ENCODE results near the gene PPIP5K1.

The PPIP5K1 gene

GRCh38 chr15:43522247-43522646 is 67.8 kb downstream of the PPIP5K1 start:
- no peak for TF ChIP-seq CTCF (IDR thresholded peaks at IDR 0.05; ENCODE audit: extremely low read depth, missing control alignments)
- DNase-seq (ENCODE audit: low spot score), result no peak

- TF ChIP-seq CTCF (IDR thresholded peaks at IDR 0.05; ENCODE audit: extremely low read depth, missing control alignments), result no peak
- no peak for DNase-seq (ENCODE audit: low spot score)
Measured at GRCh38 chr15:43521419-43521818, 68.6 kb downstream of the PPIP5K1 start.

- no peak for TF ChIP-seq CTCF (IDR thresholded peaks at IDR 0.05; ENCODE audit: extremely low read depth, missing control alignments)
- DNase-seq (ENCODE audit: low spot score), result no peak
Measured at GRCh38 chr15:43520138-43520537, 69.9 kb downstream of the PPIP5K1 start.

- DNase-seq (ENCODE audit: low spot score), result no peak
- TF ChIP-seq CTCF (IDR thresholded peaks at IDR 0.05; ENCODE audit: extremely low read depth, missing control alignments), result no peak
Measured at GRCh38 chr15:43519196-43519595, 70.8 kb downstream of the PPIP5K1 start.

- DNase-seq (ENCODE audit: low spot score), result no peak
- TF ChIP-seq CTCF (IDR thresholded peaks at IDR 0.05; ENCODE audit: extremely low read depth, missing control alignments), result no peak
Measured at GRCh38 chr15:43518197-43518761, 71.7 kb downstream of the PPIP5K1 start.

GRCh38 chr15:43517354-43518196 is 72.4 kb downstream of the PPIP5K1 start, which contains the start of gene MAP1A:
Gene MAP1A, plus strand, starts transcription at chr15:43517608. Its CDS starts 3,866 bp downstream, at chr15:43521474.
- no peak for DNase-seq (ENCODE audit: low spot score)
- TF ChIP-seq CTCF (IDR thresholded peaks at IDR 0.05; ENCODE audit: extremely low read depth, missing control alignments), result no peak

GRCh38 chr15:43516801-43517353 is 73.1 kb downstream of the PPIP5K1 start:
- no peak for TF ChIP-seq CTCF (IDR thresholded peaks at IDR 0.05; ENCODE audit: extremely low read depth, missing control alignments)
- no peak for DNase-seq (ENCODE audit: low spot score)

Measured in GM20000 (cell line).